Neuronal stem cell (in vitro differentiated cells): Measurements from ENCODE around the gene APOBEC4.

Source experiments
- DNase-seq: peaks from one replicate; pipeline ENCODE4 v3.0.0-alpha.2; 2013; ENCODE audit warnings: low spot score
- H2AFZ ChIP-seq: one replicate; pipeline ENCODE4 v1.6.1; 2013; ENCODE audit warnings: mild to moderate bottlenecking, low read length, inconsistent platforms
- H2AK5ac ChIP-seq: 2 replicates; pipeline ENCODE4 v1.6.1; 2013; ENCODE audit warnings: low read depth, mild to moderate bottlenecking, inconsistent platforms, low read length, moderate library complexity, mixed read lengths
- H2BK120ac ChIP-seq: 2 replicates; pipeline ENCODE4 v1.6.1; 2013; ENCODE audit warnings: low read depth, mild to moderate bottlenecking, inconsistent platforms, low read length, moderate library complexity, mixed read lengths
- H2BK12ac ChIP-seq: one replicate; pipeline ENCODE4 v1.6.1; 2013; ENCODE audit warnings: low read length, inconsistent platforms
- H2BK15ac ChIP-seq: 2 replicates; pipeline ENCODE4 v1.6.1; 2013; ENCODE audit warnings: mild to moderate bottlenecking, low read length, inconsistent platforms, mixed read lengths
- H2BK5ac ChIP-seq: one replicate; pipeline ENCODE4 v1.6.1; 2013; ENCODE audit warnings: inconsistent platforms, mild to moderate bottlenecking, low read length, moderate library complexity
- H3K14ac ChIP-seq: one replicate; pipeline ENCODE4 v1.6.1; 2013; ENCODE audit warnings: low read length, inconsistent platforms
- H3K18ac ChIP-seq: 2 replicates; pipeline ENCODE4 v1.6.1; 2013; ENCODE audit warnings: low read length, inconsistent platforms
- H3K23ac ChIP-seq: 2 replicates; pipeline ENCODE4 v1.6.1; 2013; ENCODE audit warnings: low read depth, mild to moderate bottlenecking, mixed read lengths, low read length, inconsistent platforms; ENCODE audit not compliant: poor library complexity
- H3K27ac ChIP-seq: replicated peaks from 3 replicates; pipeline ENCODE4 v1.5.1; 2013; ENCODE audit warnings: low read length, inconsistent platforms
- H3K27me3 ChIP-seq, 3 experiments: 2 replicates each; pipeline ENCODE4 v1.6.1; 2013; ENCODE audit warnings: low read length in 3 of 3, mild to moderate bottlenecking in 2 of 3, inconsistent platforms in 1 of 3, low read depth in 1 of 3, mixed read lengths in 1 of 3, moderate library complexity in 1 of 3; ENCODE audit not compliant: control insufficient read depth in 3 of 3, insufficient read depth in 3 of 3
- H3K36me3 ChIP-seq, 2 donors: replicated peaks in 1 of 2; 2 replicates each; pipeline ENCODE4 v1.6.1; 2013; ENCODE audit warnings: low read length in 2 of 2; ENCODE audit not compliant: control insufficient read depth in 2 of 2, insufficient read depth in 2 of 2
- H3K4ac ChIP-seq: 2 replicates; pipeline ENCODE4 v1.6.1; 2013; ENCODE audit warnings: inconsistent platforms, mild to moderate bottlenecking, low read length, moderate library complexity
- H3K4me1 ChIP-seq, 2 donors: 1 replicate in 1 of 2; 2 replicates in 1 of 2; pipeline ENCODE4 v1.6.1; 2013; ENCODE audit warnings: low read length in 2 of 2, low read depth in 1 of 2; ENCODE audit not compliant: control insufficient read depth in 2 of 2, insufficient read depth in 1 of 2
- H3K4me2 ChIP-seq: one replicate; pipeline ENCODE4 v1.6.1; 2013; ENCODE audit warnings: mild to moderate bottlenecking, low read length, inconsistent platforms; ENCODE audit not compliant: insufficient read depth, poor library complexity, severe bottlenecking
- H3K4me3 ChIP-seq, 2 donors: 2 replicates each; pipeline ENCODE4 v1.5.1; 2013; ENCODE audit warnings: low read length in 2 of 2, mild to moderate bottlenecking in 2 of 2, inconsistent platforms in 1 of 2, moderate library complexity in 1 of 2
- H3K79me1 ChIP-seq: one replicate; pipeline ENCODE4 v1.6.1; 2013; ENCODE audit warnings: low read depth, mild to moderate bottlenecking, inconsistent platforms, low read length, moderate library complexity
- H3K9ac ChIP-seq: one replicate; pipeline ENCODE4 v1.6.1; 2013; ENCODE audit warnings: mild to moderate bottlenecking, low read depth, low read length, inconsistent platforms; ENCODE audit not compliant: poor library complexity
- H3K9me3 ChIP-seq, 2 donors: replicated peaks in 1 of 2; 2 replicates each; pipeline versions ENCODE3 to v1.6.1; 2013; ENCODE audit warnings: low read length in 2 of 2, mild to moderate bottlenecking in 2 of 2, inconsistent platforms in 1 of 2, low read depth in 1 of 2, mixed read lengths in 1 of 2, moderate library complexity in 1 of 2; ENCODE audit not compliant: control insufficient read depth in 2 of 2, insufficient read depth in 1 of 2
- H4K8ac ChIP-seq: one replicate; pipeline ENCODE4 v1.6.1; 2013; ENCODE audit warnings: low read depth, mild to moderate bottlenecking, inconsistent platforms, low read length, moderate library complexity
- H4K91ac ChIP-seq: one replicate; pipeline ENCODE4 v1.6.1; 2013; ENCODE audit warnings: low read length, low read depth, mild to moderate bottlenecking, inconsistent platforms; ENCODE audit not compliant: poor library complexity
- WGBS, 2 donors: extraction: QIAGEN DNeasy Blood & Tissue Kit; methylation state at CpG; one replicate each; pipeline ENCODE4 v1.1.7; 2013; ENCODE audit warnings: missing lambda C conversion rate in 2 of 2, mixed read lengths in 1 of 2; ENCODE audit not compliant: insufficient read length in 2 of 2, insufficient replicate concordance in 1 of 2; ENCODE audit errors: extremely low coverage in 2 of 2; 5-methylcytosine and 5-hydroxymethylcytosine counted together

Gene APOBEC4

GRCh38 chr1:183646776-183647175 lies 6.3 kb downstream of the APOBEC4 start:
- Histone ChIP-seq H3K4ac (no peak overlapping the region), H3K9ac (no peak overlapping the region), H3K4me1 (peaks cover 0 to 3% of the 10 kb centered on the region in 2 donors), H4K91ac (no peak overlapping the region), H3K27ac (no peak overlapping the region), H3K27me3 (no peaks in the 10 kb centered on the region), H4K8ac (no peak overlapping the region), H3K9me3 (peaks cover 2 to 4% of the 10 kb centered on the region in 2 donors), H3K23ac (no peak overlapping the region), H3K79me1 (no peaks in the 10 kb centered on the region), H2BK5ac (no peak overlapping the region), H3K14ac (no peak overlapping the region), H3K36me3 (no peaks in the 10 kb centered on the region), H2BK120ac (no peak overlapping the region), H2AFZ (no peak overlapping the region), H2BK12ac (no peak overlapping the region), H3K4me3 (no peak overlapping the region), H2BK15ac (no peak overlapping the region), H3K4me2 (no peak overlapping the region), H3K18ac (no peak overlapping the region), H2AK5ac (no peak overlapping the region)
- no peak for DNase-seq

DNA sequence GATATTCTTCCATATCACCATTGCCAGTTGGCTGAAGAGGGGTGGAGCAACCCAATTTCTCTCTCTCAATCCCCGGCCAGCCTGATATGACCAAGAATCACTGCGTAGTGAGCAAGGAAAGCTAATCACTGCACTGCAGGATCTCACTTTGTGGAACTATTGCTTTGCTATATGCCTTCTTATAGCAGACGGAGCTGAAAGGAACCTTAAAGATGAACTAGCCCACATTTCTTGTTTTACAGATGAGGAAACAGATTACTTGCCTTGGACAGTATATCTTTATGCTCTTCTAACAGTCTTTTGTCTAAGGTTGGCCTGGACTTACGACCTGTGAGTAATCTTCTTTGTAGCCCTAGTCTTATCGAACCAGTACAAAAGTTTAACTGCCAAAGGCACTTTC lies 7.6 kb downstream of the APOBEC4 start:
- Histone ChIP-seq H3K27ac (no peak overlapping the region), H2BK15ac (no peak overlapping the region), H3K4me2 (no peak overlapping the region), H3K4me1 (peaks cover 0 to 3% of the 10 kb centered on the region in 2 donors), H2BK120ac (no peak overlapping the region), H3K4me3 (no peak overlapping the region), H2BK12ac (no peak overlapping the region), H2AK5ac (no peak overlapping the region), H3K9ac (no peak overlapping the region), H3K18ac (no peak overlapping the region), H4K91ac (no peak overlapping the region), H3K14ac (no peak overlapping the region), H4K8ac (no peak overlapping the region), H3K23ac (no peak overlapping the region), H2AFZ (no peak overlapping the region), H3K27me3 (no peaks in the 10 kb centered on the region), H3K36me3 (no peaks in the 10 kb centered on the region), H3K4ac (no peak overlapping the region), H3K79me1 (no peaks in the 10 kb centered on the region), H2BK5ac (no peak overlapping the region), H3K9me3 (peaks cover 2 to 4% of the 10 kb centered on the region in 2 donors)
- no CpG with 5 or more reads among the region's 5 CpGs for WGBS, 2 donors
- DNase-seq: no peak

GRCh38 chr1:183642166-183642565 lies 10.9 kb downstream of the APOBEC4 start:
- Histone ChIP-seq H3K36me3 (no peaks in the 10 kb centered on the region), H3K9ac (no peak overlapping the region), H3K27ac (no peak overlapping the region), H3K27me3 (no peaks in the 10 kb centered on the region), H2BK12ac (no peak overlapping the region), H2AK5ac (no peak overlapping the region), H4K91ac (no peak overlapping the region), H2BK5ac (no peak overlapping the region), H2BK120ac (no peak overlapping the region), H2AFZ (no peak overlapping the region), H3K4ac (no peak overlapping the region), H4K8ac (no peak overlapping the region), H3K79me1 (no peaks in the 10 kb centered on the region), H3K14ac (no peak overlapping the region), H3K4me3 (no peak overlapping the region), H3K4me1 (peaks cover 0 to 7% of the 10 kb centered on the region in 2 donors), H2BK15ac (no peak overlapping the region), H3K9me3 (peaks cover 0 to 2% of the 10 kb centered on the region in 2 donors), H3K18ac (no peak overlapping the region), H3K4me2 (no peak overlapping the region), H3K23ac (no peak overlapping the region)
- 100% methylated on average over 1 of the region's 3 CpGs; no CpG with 5 or more reads in 1 of the 2 donors for WGBS, 2 donors
- DNase-seq: no peak

GRCh38 chr1:183640193-183640592 lies 12.9 kb downstream of the APOBEC4 start:
- Histone ChIP-seq H2BK5ac (no peak overlapping the region), H2BK15ac (no peak overlapping the region), H3K27ac (no peak overlapping the region), H3K36me3 (no peaks in the 10 kb centered on the region), H3K18ac (no peak overlapping the region), H3K4me2 (no peak overlapping the region), H2AFZ (no peak overlapping the region), H3K14ac (no peak overlapping the region), H3K27me3 (no peaks in the 10 kb centered on the region), H2AK5ac (no peak overlapping the region), H3K4me3 (no peak overlapping the region), H4K91ac (no peak overlapping the region), H4K8ac (no peak overlapping the region), H2BK120ac (no peak overlapping the region), H3K79me1 (peaks cover 3% of the 10 kb centered on the region), H3K9me3 (peaks cover 0 to 2% of the 10 kb centered on the region in 2 donors), H3K9ac (no peak overlapping the region), H3K4ac (no peak overlapping the region), H3K23ac (no peak overlapping the region), H2BK12ac (no peak overlapping the region), H3K4me1 (peaks cover 1 to 9% of the 10 kb centered on the region in 2 donors)
- no peak for DNase-seq
- no CpG with 5 or more reads among the region's 1 CpG for WGBS, 2 donors
